ENCODE results near the gene VAT1L.

VAT1L gene

DNA sequence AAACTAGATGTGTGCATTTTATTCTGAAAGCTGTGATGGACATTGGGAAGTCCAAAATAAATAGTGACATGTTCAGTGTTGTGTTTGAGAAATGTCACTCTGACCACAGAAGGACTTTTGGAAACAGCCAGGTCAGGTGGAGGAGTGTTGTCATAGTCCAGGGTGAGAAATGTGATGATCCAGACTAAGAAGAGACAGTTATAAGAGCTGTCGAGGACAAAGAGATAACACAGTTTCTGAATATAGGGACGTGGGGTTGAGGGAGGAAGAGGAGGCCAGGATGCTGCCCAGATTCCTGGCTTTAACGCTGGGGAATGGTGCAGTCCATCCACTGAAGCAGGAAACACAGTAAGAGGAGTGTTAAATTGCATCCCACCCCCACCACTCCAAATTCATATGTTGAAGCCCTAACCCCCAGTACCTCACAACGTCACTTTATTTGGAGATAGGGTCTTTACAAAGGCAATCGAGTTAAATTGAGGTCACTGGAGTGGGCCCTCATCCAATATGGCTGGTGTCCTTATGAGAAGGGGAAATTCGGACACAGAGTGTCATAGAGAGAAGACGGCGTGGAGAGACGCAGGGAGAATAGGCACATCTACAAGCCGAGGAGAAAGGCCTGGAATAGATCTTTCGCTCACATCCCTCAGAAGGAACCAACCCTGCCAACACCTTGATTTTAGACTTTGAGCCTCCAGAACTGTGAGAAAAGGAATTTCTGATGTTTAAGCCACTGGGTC, 71.3 kb downstream of the VAT1L start:
- H3K27ac Mint-ChIP-seq: no peak overlapping the region
- CTCF ChIA-PET: no interaction called here
- no peaks in the 10 kb centered on the region for H3K4me1 Mint-ChIP-seq
- H3K27me3 Mint-ChIP-seq: peaks cover 7% of the 10 kb centered on the region
- no peaks in the 10 kb centered on the region for H3K9me3 Mint-ChIP-seq
- no peak for DNase-seq
- H3K4me3 Mint-ChIP-seq: no peak overlapping the region
- no peaks in the 10 kb centered on the region for H3K36me3 Mint-ChIP-seq

DNA sequence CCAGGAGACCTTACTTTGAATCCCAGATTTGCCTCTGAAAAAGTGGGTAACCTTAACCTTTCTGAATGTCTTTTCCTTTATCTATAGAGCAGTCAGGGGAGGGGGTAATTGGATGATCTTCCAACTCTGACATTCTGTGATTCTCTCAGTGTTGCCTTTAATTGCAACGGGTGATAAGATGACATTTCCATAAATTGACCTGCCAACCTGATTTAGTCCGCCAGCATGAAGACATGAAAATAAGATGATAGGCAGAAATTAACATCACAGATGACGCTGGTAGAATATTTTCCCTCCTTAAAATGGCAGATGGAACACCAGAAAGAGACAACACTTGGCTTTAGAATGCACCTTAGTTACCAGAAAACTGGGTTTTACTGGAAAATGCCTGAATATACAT, 72.6 kb downstream of the VAT1L start:
- H3K9me3 Mint-ChIP-seq: no peaks in the 10 kb centered on the region
- H3K36me3 Mint-ChIP-seq: no peaks in the 10 kb centered on the region
- no peak overlapping the region for H3K4me3 Mint-ChIP-seq
- no peak for DNase-seq
- H3K4me1 Mint-ChIP-seq: no peaks in the 10 kb centered on the region
- CTCF ChIA-PET: no interaction called here
- H3K27me3 Mint-ChIP-seq: peaks cover 7% of the 10 kb centered on the region
- no peak overlapping the region for H3K27ac Mint-ChIP-seq

DNA sequence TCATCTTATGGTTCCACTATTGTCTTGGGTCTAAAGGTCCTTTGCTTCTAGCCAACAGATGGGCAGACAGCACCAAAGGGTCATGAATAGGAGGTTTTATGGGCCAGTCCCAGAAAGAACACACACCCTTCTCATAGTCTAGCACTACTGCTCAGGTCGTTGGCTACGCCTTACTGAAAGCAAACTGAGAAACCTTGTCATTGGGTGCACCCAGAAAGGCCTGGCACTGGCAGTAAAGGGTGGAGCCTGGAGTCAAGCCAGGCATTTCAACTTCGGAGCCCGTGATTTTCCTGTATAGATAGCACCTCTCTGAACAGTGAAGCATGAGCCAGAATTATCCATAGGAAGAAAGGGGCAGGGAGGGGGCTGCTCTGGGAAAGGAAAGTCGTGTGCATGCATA, 74.9 kb downstream of the VAT1L start:
- Mint-ChIP-seq H3K27me3 (peaks cover 7% of the 10 kb centered on the region), H3K9me3 (no peaks in the 10 kb centered on the region), H3K36me3 (no peaks in the 10 kb centered on the region), H3K4me3 (no peak overlapping the region), H3K4me1 (peaks cover 3% of the 10 kb centered on the region), H3K27ac (no peak overlapping the region)
- no peak for DNase-seq
- CTCF ChIA-PET: no interaction called here

DNA sequence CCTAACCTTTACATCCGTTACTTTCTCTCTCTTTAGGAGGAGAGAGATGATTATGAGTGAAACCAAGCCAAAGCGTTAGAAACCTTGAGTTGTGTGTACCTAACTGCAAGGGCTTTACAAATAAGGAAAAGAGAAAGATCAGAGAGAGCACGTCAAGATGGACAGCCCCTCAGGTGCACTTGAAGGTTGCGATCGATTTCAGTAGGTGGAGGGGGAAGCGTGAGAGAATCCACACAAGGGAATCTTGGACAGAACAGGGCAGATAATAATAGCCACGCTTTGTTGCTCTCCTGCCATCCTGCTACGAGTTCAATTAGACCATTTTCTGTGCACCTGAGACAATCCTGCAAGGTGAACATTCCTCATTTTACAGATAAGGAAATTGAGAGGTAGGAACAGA, 78.4 kb downstream of the VAT1L start:
- H3K4me3 Mint-ChIP-seq: no peak overlapping the region
- H3K4me1 Mint-ChIP-seq: peaks cover 13% of the 10 kb centered on the region
- H3K27me3 Mint-ChIP-seq: peaks cover 7% of the 10 kb centered on the region
- H3K36me3 Mint-ChIP-seq: no peaks in the 10 kb centered on the region
- no peaks in the 10 kb centered on the region for H3K9me3 Mint-ChIP-seq
- H3K27ac Mint-ChIP-seq: no peak overlapping the region
- CTCF ChIA-PET: no interaction called here
- DNase-seq: no peak

DNA sequence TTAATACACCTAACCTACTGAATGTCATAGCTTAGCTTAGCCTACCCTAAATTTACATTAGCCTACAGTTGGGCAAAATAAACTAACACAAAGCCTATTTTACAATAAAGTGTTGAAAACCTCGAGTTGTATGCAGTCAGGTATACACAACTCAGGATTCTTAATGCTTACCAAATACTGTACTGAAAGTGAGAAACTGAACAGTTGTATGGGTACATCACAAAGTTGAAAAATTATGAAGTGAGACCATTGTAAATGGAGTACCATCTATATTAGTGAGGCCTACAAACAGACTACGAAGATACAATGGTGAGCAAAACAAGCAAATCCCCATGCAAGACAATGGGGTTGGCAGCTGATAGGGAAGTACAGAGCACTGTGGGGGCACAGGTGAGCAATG, 79.7 kb downstream of the VAT1L start:
- Mint-ChIP-seq H3K4me1 (peaks cover 13% of the 10 kb centered on the region), H3K36me3 (no peaks in the 10 kb centered on the region), H3K9me3 (no peaks in the 10 kb centered on the region), H3K4me3 (no peak overlapping the region), H3K27ac (no peak overlapping the region), H3K27me3 (peaks cover 7% of the 10 kb centered on the region)
- CTCF ChIA-PET: no interaction called here
- no peak for DNase-seq

DNA sequence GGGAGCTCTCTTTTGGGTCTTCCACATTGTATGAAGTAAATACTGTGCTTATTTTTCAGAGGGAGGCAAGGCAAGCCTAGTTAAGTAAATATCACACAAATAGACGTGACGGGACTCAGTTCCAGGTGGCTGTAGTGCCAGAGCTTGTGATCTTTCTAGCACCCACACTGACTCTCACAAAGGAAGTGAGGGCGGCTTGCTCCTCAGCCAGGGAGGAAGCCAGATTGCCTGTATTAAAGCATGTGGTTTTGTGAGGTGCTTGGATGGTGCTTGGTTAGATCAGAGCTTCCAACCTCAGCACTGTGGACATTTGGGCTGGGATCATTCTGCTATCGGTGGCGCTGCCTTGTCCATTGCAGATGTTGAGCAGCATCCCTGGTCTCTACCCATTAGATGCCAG, 80.1 kb downstream of the VAT1L start:
- peak; percentile 42 for DNase-seq
- Mint-ChIP-seq H3K36me3 (no peaks in the 10 kb centered on the region), H3K4me1 (peaks cover 13% of the 10 kb centered on the region), H3K9me3 (no peaks in the 10 kb centered on the region), H3K27me3 (peaks cover 3% of the 10 kb centered on the region), H3K27ac (no peak overlapping the region), H3K4me3 (no peak overlapping the region)
- CTCF ChIA-PET: no interaction called here

DNA sequence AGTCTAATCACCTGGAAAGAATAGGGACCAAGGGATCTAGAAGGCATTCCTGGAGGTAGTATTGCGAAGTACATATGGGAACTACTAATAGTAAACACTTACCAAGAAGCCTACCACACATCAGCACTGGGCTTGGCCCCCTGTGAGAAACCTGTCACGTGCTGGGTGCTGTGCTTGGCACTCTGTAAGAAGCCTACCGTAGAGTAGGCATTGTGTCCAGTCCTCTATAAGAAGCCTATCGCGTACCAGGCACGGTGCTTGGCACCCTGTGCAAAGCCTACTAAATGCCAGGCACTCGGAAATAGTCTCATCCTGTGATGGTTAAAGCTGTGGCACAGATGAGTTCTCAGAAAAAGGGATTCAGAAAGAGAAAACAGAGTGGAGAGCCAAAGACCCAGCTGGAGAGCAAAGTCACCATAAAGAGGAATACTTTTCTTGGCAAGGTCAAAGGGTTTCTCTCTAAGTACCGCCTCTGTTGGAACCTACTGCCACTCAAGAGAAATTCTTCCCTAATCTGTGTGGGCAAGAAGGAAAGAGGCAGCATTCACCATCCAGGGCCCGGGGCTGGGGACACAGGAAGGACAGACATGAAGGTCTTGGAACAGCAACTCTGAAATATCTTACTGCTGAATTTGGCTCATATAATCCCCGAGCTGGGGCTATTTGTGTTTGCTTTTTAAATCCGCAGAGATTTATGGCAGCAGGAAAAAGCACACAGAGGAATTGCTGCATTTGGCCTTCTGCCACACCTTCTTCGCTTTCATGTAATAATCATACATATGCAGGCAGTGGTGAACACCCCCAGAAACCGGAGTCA, 81.8 kb downstream of the VAT1L start:
- CTCF ChIA-PET: no interaction called here
- Mint-ChIP-seq H3K9me3 (no peaks in the 10 kb centered on the region), H3K4me1 (peaks cover 13% of the 10 kb centered on the region), H3K27me3 (no peaks in the 10 kb centered on the region), H3K36me3 (no peaks in the 10 kb centered on the region), H3K4me3 (no peak overlapping the region), H3K27ac (no peak overlapping the region)
- DNase-seq: no peak

DNA sequence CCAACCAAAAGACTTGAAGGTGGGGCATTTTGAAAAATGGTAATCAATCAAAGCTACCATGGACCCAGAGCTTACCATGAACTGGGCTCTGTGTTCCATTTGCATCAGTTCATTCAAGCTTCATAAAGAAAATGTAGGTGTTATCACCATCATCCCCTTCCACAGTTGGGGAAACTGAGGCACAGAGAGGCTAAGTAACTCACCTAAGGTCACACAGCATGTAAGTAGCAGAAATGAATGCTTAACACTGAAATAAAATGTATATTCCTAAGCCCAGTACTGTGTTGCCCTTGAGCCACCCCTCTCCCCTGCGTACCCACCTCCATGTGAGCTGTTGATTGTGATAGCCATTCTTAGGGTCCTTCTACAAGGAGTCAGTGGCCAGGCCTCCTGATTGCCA, 83.6 kb downstream of the VAT1L start:
- no peak overlapping the region for H3K4me3 Mint-ChIP-seq
- H3K9me3 Mint-ChIP-seq: no peaks in the 10 kb centered on the region

DNA sequence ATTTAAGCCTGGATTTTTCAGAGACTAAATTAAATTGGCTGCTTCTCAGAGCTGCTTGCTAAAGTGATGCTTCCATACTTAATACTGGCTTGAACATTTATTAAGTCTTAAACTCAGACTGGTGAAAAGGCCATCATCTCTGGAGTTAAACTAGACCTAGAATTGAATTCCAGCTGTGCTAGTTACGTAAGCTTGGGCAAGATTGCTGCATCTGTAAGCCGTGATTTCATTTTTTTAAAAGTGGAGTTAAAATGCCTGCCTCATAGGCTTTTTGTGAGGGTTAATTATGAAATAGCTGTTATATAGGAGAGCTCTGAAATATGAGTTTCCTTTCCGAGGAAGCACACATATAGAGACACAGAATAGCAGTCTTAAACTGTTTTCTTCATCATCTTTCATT, 84.7 kb downstream of the VAT1L start:
- Mint-ChIP-seq H3K9me3 (no peaks in the 10 kb centered on the region), H3K4me1 (peaks cover 12% of the 10 kb centered on the region), H3K27me3 (no peaks in the 10 kb centered on the region), H3K4me3 (no peak overlapping the region), H3K36me3 (no peaks in the 10 kb centered on the region), H3K27ac (no peak overlapping the region)
- CTCF ChIA-PET: no interaction called here
- DNase-seq: no peak

More for the DNA sequence above, 83.6 kb downstream of the VAT1L start:
- CTCF ChIA-PET: no interaction called here
- Mint-ChIP-seq H3K27ac (peak overlapping the region; percentile 64), H3K27me3 (no peaks in the 10 kb centered on the region), H3K36me3 (no peaks in the 10 kb centered on the region), H3K4me1 (peaks cover 13% of the 10 kb centered on the region)
- DNase-seq: no peak

DNA sequence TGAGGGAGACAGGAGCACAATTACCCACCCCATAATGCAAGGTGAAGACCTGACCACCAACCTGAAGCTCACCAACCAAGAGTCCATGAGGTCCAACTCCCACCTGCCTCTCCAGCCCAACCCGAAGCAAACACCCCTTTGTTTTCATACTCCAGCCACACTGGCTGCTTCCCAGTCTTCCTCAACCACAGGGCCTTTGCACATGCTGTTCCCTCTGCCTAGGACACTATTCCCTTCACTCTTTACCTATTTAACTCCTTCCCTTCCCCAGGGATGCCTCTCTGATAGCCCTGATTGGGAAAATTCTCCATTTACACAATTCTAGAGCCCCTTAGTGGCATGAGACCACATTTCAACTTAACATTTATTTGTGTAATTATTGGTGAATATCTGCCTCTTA, 86.0 kb downstream of the VAT1L start:
- CTCF ChIA-PET: no interaction called here
- Mint-ChIP-seq H3K27ac (no peak overlapping the region), H3K27me3 (no peaks in the 10 kb centered on the region), H3K9me3 (no peaks in the 10 kb centered on the region), H3K4me3 (no peak overlapping the region), H3K4me1 (no peaks in the 10 kb centered on the region), H3K36me3 (no peaks in the 10 kb centered on the region)
- no peak for DNase-seq

DNA sequence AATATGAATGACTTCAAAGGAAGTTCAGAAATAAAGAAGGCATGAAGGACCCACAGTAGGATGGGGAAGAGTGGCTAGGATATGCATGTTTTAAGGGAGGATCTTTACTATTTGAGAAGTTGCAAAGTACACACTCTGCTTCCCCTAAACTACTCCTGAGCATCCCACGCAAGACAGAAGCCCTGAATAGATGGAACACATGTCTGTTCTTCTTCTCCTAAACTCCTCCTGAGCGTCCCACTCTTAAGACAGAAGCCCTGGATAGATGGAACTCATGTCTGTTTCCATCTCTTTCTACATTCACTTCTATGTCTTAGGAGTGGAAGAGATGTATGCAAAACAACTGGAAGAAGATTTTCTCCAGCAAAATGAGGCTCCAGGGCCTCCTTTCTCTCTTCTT, 88.4 kb downstream of the VAT1L start:
- CTCF ChIA-PET: no interaction called here
- H3K27me3 Mint-ChIP-seq: no peaks in the 10 kb centered on the region
- H3K9me3 Mint-ChIP-seq: no peaks in the 10 kb centered on the region
- no peaks in the 10 kb centered on the region for H3K36me3 Mint-ChIP-seq
- H3K4me1 Mint-ChIP-seq: no peaks in the 10 kb centered on the region
- H3K4me3 Mint-ChIP-seq: no peak overlapping the region
- no peak for DNase-seq
- H3K27ac Mint-ChIP-seq: no peak overlapping the region

DNA sequence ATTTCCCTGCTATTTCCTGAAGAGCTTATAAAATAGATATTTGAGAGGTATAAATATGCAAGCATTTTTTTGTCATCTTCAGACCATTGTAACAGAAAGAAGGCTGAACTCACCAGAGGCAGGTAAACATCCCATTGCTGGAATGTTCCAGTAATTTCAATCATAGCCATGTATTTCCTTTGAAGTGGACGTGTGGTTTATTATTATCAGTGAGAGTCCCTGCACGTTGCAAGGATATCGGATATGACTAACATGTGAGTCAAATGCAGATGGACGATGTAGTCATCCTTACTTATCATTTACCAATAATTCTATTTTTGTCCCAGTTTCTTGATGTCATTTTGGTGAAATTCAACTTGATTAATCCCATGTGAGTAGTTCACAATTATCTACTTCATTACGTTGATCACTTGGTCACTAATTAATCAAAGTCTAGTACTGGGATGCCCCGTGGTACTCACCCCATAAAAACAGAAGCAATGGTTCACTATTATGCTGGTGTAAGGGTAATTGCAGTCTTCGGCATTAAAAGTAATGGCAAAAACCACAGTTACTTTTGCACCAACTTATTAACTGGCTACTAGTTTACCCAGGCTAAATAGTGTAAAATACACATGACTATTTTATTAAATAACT, 89.5 kb downstream of the VAT1L start:
- no peak for DNase-seq
- Mint-ChIP-seq H3K36me3 (no peaks in the 10 kb centered on the region), H3K4me1 (no peaks in the 10 kb centered on the region), H3K4me3 (no peak overlapping the region), H3K27ac (no peak overlapping the region), H3K27me3 (no peaks in the 10 kb centered on the region), H3K9me3 (no peaks in the 10 kb centered on the region)
- CTCF ChIA-PET: no interaction called here

DNA sequence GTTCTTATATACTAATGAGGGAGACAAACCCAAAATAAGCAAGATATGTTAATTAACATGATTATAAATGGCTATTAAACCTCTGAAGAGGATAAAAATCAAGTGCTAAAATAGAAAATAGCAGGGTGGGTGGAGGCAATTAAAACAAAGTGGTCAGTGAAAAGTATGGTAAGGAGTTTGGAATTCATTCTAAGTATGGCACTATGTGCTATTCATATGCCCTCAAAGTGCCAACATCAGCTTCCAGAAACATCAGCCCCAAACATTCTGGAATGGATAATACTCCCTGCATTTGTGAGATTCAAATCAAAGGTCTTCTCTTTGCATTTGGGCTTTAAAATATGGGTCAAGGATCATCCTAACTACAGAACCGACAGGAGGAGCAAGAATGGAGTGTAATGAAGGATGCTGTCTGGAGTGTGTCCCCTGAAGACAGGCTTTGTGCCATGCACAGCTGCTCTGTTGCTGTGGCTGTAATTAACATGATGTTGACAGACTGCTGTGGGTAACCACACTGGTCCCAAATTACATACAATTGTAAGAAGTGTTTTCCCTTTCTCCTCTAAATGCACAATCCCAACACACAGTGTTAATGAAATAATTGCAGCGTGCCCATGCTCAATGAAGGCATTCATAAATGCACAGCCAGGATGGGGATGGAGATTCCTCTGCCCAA, 93.1 kb downstream of the VAT1L start:
- no peaks in the 10 kb centered on the region for H3K4me1 Mint-ChIP-seq
- no peaks in the 10 kb centered on the region for H3K27me3 Mint-ChIP-seq
- H3K27ac Mint-ChIP-seq: peak overlapping the region; percentile 8
- no peak for DNase-seq
- no peak overlapping the region for H3K4me3 Mint-ChIP-seq
- CTCF ChIA-PET: no interaction called here
- no peaks in the 10 kb centered on the region for H3K36me3 Mint-ChIP-seq
- H3K9me3 Mint-ChIP-seq: no peaks in the 10 kb centered on the region

DNA sequence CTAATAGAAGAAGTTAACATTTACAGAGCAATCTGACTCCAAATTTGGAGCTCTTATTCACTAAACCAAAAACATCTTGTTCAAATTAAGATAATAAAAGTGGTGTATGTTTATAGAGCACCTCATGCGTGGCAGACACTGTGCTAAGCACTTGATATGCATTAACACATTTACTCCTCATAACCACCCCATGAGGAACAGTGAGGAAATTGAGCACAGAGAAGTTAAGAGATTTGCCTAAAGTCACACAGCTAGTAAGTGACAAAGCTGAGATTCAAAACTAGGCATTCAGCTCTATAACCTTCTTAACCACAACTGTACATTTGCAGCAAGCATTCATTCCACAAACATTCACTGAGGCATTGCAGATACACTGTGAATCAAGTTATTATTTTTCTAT, 94.0 kb downstream of the VAT1L start:
- H3K4me1 Mint-ChIP-seq: no peaks in the 10 kb centered on the region
- DNase-seq: no peak
- H3K4me3 Mint-ChIP-seq: no peak overlapping the region
- CTCF ChIA-PET: no interaction called here
- no peaks in the 10 kb centered on the region for H3K9me3 Mint-ChIP-seq
- no peak overlapping the region for H3K27ac Mint-ChIP-seq
- no peaks in the 10 kb centered on the region for H3K36me3 Mint-ChIP-seq
- H3K27me3 Mint-ChIP-seq: no peaks in the 10 kb centered on the region

All from activated naive CD4-positive, alpha-beta T cell treated with anti-CD3 and anti-CD28 coated beads, Interleukin-2, amount 10 ng/mL, durations not matched to agents 7 days and 5 days (primary cell).